ENCODE measurements around the gene RNF169.

RNF169 gene

DNA sequence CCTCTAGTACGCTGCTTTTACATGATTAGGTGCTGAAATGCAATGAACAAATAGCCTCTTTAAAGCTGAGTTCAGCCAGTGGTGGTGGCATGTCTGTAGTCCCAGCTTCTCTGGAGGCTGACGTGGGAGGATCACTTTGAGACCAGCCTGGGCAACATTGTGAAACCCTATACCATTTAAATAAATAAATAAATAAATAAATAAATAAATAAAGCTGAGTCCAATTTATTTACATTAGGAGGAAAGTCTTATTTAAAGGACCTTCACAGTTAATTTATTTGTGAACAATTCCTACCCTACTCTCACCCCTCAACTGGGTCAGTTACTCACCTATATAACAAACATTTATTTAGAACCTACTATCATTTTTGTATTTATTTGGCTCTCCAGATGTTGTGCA lies 12.6 kb upstream of the RNF169 start:
- no peak overlapping the region for H4K8ac ChIP-seq (ENCODE audit: low read depth, low read length)
- H3K9ac ChIP-seq (ENCODE audit: low read length), result no peak overlapping the region
- H2BK5ac ChIP-seq (ENCODE audit: low read depth, low read length, poor library complexity), result no peak overlapping the region
- H2BK12ac ChIP-seq (ENCODE audit: low read length), result no peak overlapping the region
- H3K14ac ChIP-seq (ENCODE audit: low read length), result no peak overlapping the region
- H3K79me1 ChIP-seq (ENCODE audit: low read length), result no peaks in the 10 kb centered on the region
- H3K4me1 ChIP-seq (ENCODE audit: control insufficient read depth in 1 of 2, insufficient read depth in 2 of 2, low read length in 2 of 2), result peaks cover 0 to 3% of the 10 kb centered on the region in 2 experiments
- H2BK120ac ChIP-seq (ENCODE audit: insufficient read depth, low read length, poor library complexity), result no peak overlapping the region
- H3K4me2 ChIP-seq (ENCODE audit: low read length), result no peak overlapping the region
- no peak overlapping the region for H3K4ac ChIP-seq (ENCODE audit: low read depth, low read length)
- no peak overlapping the region for H2AK5ac ChIP-seq (ENCODE audit: low read length)
- no peak overlapping the region for H4K91ac ChIP-seq (ENCODE audit: low read depth, low read length)
- no peak overlapping the region for H3K4me3 ChIP-seq (ENCODE audit: low read depth, low read length)
- no peak overlapping the region for H3K23ac ChIP-seq (ENCODE audit: low read length)
- H3K27me3 ChIP-seq (ENCODE audit: insufficient read depth, low read length), result peaks cover 18% of the 10 kb centered on the region
- H3K79me2 ChIP-seq (ENCODE audit: control insufficient read depth, insufficient read depth, low read length, poor library complexity), result no peaks in the 10 kb centered on the region
- no peak overlapping the region for H4K12ac ChIP-seq (ENCODE audit: low read depth, low read length)
- no peaks in the 10 kb centered on the region for H3K36me3 ChIP-seq (ENCODE audit: control insufficient read depth in 1 of 2, insufficient read depth in 2 of 2, low read length in 2 of 2)
- no peak overlapping the region for H3K18ac ChIP-seq (ENCODE audit: low read length)
- no peak for DNase-seq
- WGBS (ENCODE audit: extremely low coverage, insufficient coverage, insufficient read length), result no CpG with 5 or more reads among the region's 2 CpGs
- H3K27ac ChIP-seq (ENCODE audit: low read depth, low read length), result no peak overlapping the region
- peaks cover 3% of the 10 kb centered on the region for H3K9me3 ChIP-seq (ENCODE audit: insufficient read depth, low read depth, low read length)
- H2AFZ ChIP-seq (ENCODE audit: insufficient read depth, low read length, poor library complexity), result no peak overlapping the region

DNA sequence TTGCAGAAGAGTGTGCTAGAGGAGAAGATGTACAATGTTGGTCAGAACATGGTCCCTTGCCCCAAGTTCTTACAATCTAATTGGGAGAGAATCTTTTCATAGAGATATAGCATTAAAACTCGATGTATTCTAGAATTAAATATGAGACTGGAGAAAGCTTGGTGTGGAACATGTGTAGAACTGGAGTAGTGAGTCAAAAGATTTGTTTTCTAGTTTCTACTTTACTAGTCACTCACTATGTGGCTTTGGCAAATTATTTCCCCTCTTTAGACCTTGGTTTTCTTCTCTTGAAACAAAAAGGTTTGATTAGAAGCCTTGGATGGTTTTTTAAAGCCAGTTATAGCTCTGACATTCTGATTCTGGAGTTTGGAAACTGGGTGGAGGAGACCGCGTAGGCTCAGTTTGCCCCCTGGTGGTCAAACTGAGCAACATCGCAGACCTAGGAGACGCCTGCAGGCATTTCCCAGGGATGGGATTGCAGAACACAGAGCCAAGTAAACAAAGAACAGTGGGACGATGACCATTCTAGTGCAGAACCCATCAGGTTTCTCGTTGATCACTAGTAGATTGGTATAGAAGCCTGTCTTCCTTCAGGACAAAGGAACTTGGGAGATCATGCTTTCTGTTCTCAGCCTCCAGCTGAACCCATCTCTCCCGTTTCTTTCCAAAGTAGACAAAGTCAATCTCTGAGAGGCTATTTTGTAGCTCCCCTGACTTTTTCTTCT lies 8.9 kb upstream of the RNF169 start:
- no peak overlapping the region for H4K91ac ChIP-seq (ENCODE audit: low read depth, low read length)
- H3K18ac ChIP-seq (ENCODE audit: low read length), result no peak overlapping the region
- no peaks in the 10 kb centered on the region for H3K79me2 ChIP-seq (ENCODE audit: control insufficient read depth, insufficient read depth, low read length, poor library complexity)
- H2BK12ac ChIP-seq (ENCODE audit: low read length), result no peak overlapping the region
- no peak overlapping the region for H2BK5ac ChIP-seq (ENCODE audit: low read depth, low read length, poor library complexity)
- H3K14ac ChIP-seq (ENCODE audit: low read length), result no peak overlapping the region
- no peak overlapping the region for H2AFZ ChIP-seq (ENCODE audit: insufficient read depth, low read length, poor library complexity)
- H4K12ac ChIP-seq (ENCODE audit: low read depth, low read length), result no peak overlapping the region
- no peak overlapping the region for H2BK120ac ChIP-seq (ENCODE audit: insufficient read depth, low read length, poor library complexity)
- no peaks in the 10 kb centered on the region for H3K27me3 ChIP-seq (ENCODE audit: insufficient read depth, low read length)
- no peak overlapping the region for H3K4ac ChIP-seq (ENCODE audit: low read depth, low read length)
- H3K27ac ChIP-seq (ENCODE audit: low read depth, low read length), result no peak overlapping the region
- no peaks in the 10 kb centered on the region for H3K36me3 ChIP-seq (ENCODE audit: control insufficient read depth in 1 of 2, insufficient read depth in 2 of 2, low read length in 2 of 2)
- no CpG with 5 or more reads among the region's 8 CpGs for WGBS (ENCODE audit: extremely low coverage, insufficient coverage, insufficient read length)
- DNase-seq, result peak; percentile 49 to 87
- H3K4me1 ChIP-seq (ENCODE audit: control insufficient read depth in 1 of 2, insufficient read depth in 2 of 2, low read length in 2 of 2), result no peaks in the 10 kb centered on the region
- H3K9ac ChIP-seq (ENCODE audit: low read length), result no peak overlapping the region
- no peak overlapping the region for H3K4me2 ChIP-seq (ENCODE audit: low read length)
- no peak overlapping the region for H2AK5ac ChIP-seq (ENCODE audit: low read length)
- H4K8ac ChIP-seq (ENCODE audit: low read depth, low read length), result no peak overlapping the region
- H3K9me3 ChIP-seq (ENCODE audit: insufficient read depth, low read depth, low read length), result peaks cover 3% of the 10 kb centered on the region
- H3K79me1 ChIP-seq (ENCODE audit: low read length), result no peaks in the 10 kb centered on the region
- H3K4me3 ChIP-seq (ENCODE audit: low read depth, low read length), result no peak overlapping the region
- H3K23ac ChIP-seq (ENCODE audit: low read length), result no peak overlapping the region

DNA sequence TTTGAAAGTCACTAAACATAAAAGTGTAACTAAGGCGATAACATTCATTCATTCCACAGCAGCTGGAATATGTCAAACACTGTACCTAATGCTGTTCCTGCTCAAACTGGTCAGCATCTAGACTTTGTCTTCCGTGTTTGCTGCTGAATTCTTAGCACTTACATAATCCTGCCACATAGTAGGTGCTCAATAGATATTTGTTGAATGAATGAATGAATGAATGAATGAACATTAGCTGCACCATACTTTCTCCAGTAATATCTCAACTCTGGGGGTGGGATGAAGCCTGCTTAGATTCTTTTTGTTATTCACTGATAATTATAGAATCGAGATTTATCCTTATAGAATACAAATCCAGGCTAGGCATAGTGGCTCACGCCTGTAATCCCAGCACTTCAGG lies 6.6 kb upstream of the RNF169 start:
- Histone ChIP-seq H3K9ac (ENCODE audit: low read length) (no peak overlapping the region), H3K18ac (ENCODE audit: low read length) (no peak overlapping the region), H3K36me3 (ENCODE audit: control insufficient read depth in 1 of 2, insufficient read depth in 2 of 2, low read length in 2 of 2) (no peaks in the 10 kb centered on the region), H3K23ac (ENCODE audit: low read length) (no peak overlapping the region), H4K91ac (ENCODE audit: low read depth, low read length) (no peak overlapping the region), H3K14ac (ENCODE audit: low read length) (no peak overlapping the region), H4K8ac (ENCODE audit: low read depth, low read length) (no peak overlapping the region), H4K12ac (ENCODE audit: low read depth, low read length) (no peak overlapping the region), H2AFZ (ENCODE audit: insufficient read depth, low read length, poor library complexity) (no peak overlapping the region), H2BK5ac (ENCODE audit: low read depth, low read length, poor library complexity) (no peak overlapping the region), H2AK5ac (ENCODE audit: low read length) (no peak overlapping the region), H3K4me1 (ENCODE audit: control insufficient read depth in 1 of 2, insufficient read depth in 2 of 2, low read length in 2 of 2) (no peaks in the 10 kb centered on the region), H3K27me3 (ENCODE audit: insufficient read depth, low read length) (no peaks in the 10 kb centered on the region), H2BK120ac (ENCODE audit: insufficient read depth, low read length, poor library complexity) (no peak overlapping the region), H3K79me2 (ENCODE audit: control insufficient read depth, insufficient read depth, low read length, poor library complexity) (no peaks in the 10 kb centered on the region), H3K4ac (ENCODE audit: low read depth, low read length) (no peak overlapping the region), H2BK12ac (ENCODE audit: low read length) (no peak overlapping the region), H3K9me3 (ENCODE audit: insufficient read depth, low read depth, low read length) (peaks cover 3% of the 10 kb centered on the region), H3K27ac (ENCODE audit: low read depth, low read length) (no peak overlapping the region), H3K4me2 (ENCODE audit: low read length) (no peak overlapping the region), H3K4me3 (ENCODE audit: low read depth, low read length) (no peak overlapping the region), H3K79me1 (ENCODE audit: low read length) (no peaks in the 10 kb centered on the region)
- no CpG with 5 or more reads among the region's 4 CpGs for WGBS (ENCODE audit: extremely low coverage, insufficient coverage, insufficient read length)
- DNase-seq, result no peak

DNA sequence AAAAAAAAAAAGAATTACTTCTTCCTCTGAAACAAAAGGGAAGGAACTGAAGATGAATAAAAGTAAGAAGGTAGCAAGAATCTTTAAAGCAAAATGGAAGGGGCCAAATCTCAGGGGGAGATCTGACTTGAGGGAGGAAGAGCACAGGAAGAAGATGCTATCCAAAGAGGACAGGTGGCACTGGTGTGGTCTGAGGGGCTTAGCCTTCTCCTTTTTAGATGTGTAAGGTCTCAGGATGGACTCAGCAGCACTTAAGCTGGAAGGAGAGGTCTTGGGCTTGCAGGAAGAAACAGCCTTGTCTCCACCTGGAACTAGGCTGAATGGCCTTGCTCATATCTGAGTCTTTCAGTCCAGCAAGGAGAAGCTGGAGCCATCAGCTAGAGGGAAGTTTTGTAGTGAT lies 5.0 kb upstream of the RNF169 start:
- Histone ChIP-seq H3K9me3 (ENCODE audit: insufficient read depth, low read depth, low read length) (peaks cover 3% of the 10 kb centered on the region), H3K4me2 (ENCODE audit: low read length) (no peak overlapping the region), H4K12ac (ENCODE audit: low read depth, low read length) (no peak overlapping the region), H3K27ac (ENCODE audit: low read depth, low read length) (no peak overlapping the region), H3K4me3 (ENCODE audit: low read depth, low read length) (no peak overlapping the region), H2AFZ (ENCODE audit: insufficient read depth, low read length, poor library complexity) (no peak overlapping the region), H3K9ac (ENCODE audit: low read length) (no peak overlapping the region), H3K4ac (ENCODE audit: low read depth, low read length) (no peak overlapping the region), H3K36me3 (ENCODE audit: control insufficient read depth in 1 of 2, insufficient read depth in 2 of 2, low read length in 2 of 2) (no peaks in the 10 kb centered on the region), H3K27me3 (ENCODE audit: insufficient read depth, low read length) (no peaks in the 10 kb centered on the region), H3K4me1 (ENCODE audit: control insufficient read depth in 1 of 2, insufficient read depth in 2 of 2, low read length in 2 of 2) (peaks cover 2 to 3% of the 10 kb centered on the region in 2 experiments), H2BK5ac (ENCODE audit: low read depth, low read length, poor library complexity) (no peak overlapping the region), H3K79me1 (ENCODE audit: low read length) (no peaks in the 10 kb centered on the region), H3K18ac (ENCODE audit: low read length) (no peak overlapping the region), H3K23ac (ENCODE audit: low read length) (peak overlapping the region; percentile 4), H2AK5ac (ENCODE audit: low read length) (no peak overlapping the region), H2BK120ac (ENCODE audit: insufficient read depth, low read length, poor library complexity) (no peak overlapping the region), H3K79me2 (ENCODE audit: control insufficient read depth, insufficient read depth, low read length, poor library complexity) (no peaks in the 10 kb centered on the region), H3K14ac (ENCODE audit: low read length) (no peak overlapping the region), H4K91ac (ENCODE audit: low read depth, low read length) (no peak overlapping the region), H2BK12ac (ENCODE audit: low read length) (no peak overlapping the region), H4K8ac (ENCODE audit: low read depth, low read length) (no peak overlapping the region)
- DNase-seq, result no peak
